NCI-H526 (cell line): ENCODE measurements around the gene DIO1.

Source experiments
- DNase-seq, 2 experiments: peaks; one replicate each; lab custom pipeline; 2025; lab: John Stamatoyannopoulos, UW

Gene DIO1

GRCh38 chr1:53942127-53942957, 48.4 kb downstream of the DIO1 start:
- no peak for DNase-seq

- no peak for DNase-seq
Measured at GRCh38 chr1:53943090-53943489, 49.1 kb downstream of the DIO1 start.

GRCh38 chr1:53943490-53944043, 49.6 kb downstream of the DIO1 start:
- no peak for DNase-seq

DNA sequence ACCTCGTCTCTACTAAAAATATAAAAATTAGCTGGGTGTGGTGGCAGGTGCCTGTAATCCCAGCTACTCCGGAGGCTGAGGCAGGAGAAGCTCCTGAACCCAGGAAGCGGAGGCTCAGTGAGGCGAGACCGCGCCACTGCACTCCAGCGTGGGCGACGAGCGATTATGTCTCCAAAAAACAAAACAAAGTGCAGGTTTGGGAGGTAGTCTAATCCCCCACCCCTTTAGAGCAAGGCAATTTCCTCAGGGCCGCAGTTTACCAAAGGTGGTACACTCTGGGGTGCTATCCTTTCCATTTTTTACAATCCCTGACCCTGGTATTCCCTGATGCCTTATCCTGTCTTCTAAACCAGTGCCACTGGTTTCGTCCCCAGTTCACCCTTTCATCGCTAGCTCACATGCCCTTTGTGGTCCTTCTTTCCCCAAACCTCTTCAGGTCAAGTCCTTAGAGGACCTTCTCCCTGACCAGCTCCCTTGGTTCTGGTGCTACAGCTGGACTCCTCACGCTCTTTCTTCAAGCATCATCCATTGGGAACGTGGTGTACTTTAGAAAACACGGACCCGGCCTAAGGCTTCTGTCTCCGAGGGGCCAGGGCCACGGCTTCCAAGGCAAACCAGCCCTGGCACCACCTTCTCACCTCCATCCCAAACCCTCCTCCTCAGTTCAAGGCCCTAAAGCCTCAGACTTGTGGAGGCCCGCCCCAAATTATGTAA, 50.6 kb downstream of the DIO1 start:
- DNase-seq, result peak in 1 of 2 experiments; percentile 36

DNA sequence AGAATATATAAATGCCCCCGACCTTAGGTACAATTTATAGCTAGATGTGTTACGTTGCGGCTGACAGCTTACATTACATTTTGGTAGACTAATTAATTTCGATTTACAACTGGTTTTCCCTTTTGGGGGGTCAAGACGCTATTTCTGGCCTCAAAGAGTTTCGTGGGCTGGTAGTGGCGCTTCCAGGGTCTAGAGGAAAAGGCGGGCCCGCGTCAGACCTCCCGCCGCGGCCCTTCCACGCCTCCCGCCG, 51.1 kb downstream of the DIO1 start:
- no peak for DNase-seq

DNA sequence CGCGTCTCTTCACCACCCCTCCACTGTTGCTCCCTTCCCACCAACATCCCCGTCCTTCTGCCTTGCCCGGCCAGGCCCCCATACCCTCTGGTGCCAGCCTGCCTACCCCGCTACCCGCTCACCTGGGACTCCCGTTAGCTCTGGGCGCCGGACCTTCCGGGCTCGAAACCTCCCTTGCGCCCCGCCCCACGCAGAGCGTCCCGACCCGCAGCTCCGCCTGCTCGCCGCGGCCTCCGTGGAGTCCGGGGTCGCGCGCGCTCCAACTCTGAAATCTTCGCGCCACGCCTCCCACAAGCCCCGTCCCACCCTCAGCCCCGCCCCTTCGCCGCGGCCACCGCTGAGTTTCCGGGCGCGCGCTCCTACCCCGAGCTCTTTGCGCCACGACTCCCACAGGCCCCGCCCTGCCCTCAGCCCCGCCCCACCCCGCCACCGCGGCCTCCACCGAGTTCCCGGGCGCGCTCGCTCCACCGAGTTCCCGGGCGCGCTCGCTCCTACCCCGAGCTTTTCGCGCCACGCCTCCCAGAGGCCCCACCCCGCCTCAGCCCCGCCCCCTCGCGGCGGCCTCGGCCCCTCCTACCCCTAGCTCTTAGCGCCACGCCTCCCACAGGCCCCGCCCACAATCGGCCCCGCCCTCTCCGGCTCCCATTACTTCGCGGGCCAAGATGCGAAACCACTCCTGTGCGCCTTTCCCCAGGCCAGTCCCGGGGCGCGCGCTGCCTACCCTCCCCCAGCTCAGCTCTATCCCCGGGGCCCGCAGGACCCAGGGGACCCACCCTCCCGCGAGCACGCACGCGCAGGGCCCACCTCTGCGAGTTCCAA, 51.7 kb downstream of the DIO1 start, which contains the start of gene IFT25:
Gene IFT25, minus strand, starts transcription at position 267 of the 819 bp plus-strand sequence. CDS start 5,617 bp downstream, outside the sequence.
- peak; percentile 88 to 96 for DNase-seq

- DNase-seq, result no peak
Measured at GRCh38 chr1:53946252-53947171, 52.5 kb downstream of the DIO1 start, which contains the start of gene LRRC42. LRRC42 (plus strand) TSS chr1:53946350; CDS start chr1:53952000, 5,650 bp downstream.

DNA sequence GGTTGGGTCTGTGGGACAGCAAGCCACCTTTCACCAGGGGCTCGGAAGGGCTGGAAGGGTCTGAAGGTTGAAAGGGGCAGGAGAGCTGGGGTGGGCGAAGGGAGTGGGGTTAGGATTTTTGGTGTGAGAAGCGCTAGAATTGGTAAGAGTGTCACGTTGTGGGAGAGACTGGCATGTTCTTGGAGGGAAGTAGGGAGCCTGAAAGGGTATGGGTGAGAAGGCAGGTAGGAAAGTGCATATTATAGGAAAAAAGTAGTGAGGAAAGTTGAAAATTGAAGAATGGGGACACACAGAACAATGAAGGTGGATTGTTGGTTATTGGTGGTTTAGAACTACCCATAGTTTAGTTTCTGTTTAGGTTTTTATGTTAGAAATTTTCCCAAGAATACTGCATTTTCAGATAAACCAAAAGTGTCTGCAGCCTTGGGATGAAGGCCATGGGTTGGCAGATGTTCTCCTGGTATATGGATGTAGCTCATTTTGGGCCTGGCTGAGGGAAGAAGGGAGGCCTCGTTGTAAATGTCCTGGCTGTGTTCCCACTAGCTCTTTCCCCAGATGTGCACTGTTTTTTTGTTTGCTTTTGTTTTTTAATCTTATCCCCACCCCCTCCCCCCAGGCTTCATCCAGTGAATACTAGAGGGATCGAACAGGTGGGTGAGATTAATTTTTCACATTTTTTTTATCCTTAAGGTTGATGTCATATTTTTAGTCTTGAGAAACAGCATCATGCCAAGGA, 53.4 kb downstream of the DIO1 start:
- DNase-seq, result no peak

DNA sequence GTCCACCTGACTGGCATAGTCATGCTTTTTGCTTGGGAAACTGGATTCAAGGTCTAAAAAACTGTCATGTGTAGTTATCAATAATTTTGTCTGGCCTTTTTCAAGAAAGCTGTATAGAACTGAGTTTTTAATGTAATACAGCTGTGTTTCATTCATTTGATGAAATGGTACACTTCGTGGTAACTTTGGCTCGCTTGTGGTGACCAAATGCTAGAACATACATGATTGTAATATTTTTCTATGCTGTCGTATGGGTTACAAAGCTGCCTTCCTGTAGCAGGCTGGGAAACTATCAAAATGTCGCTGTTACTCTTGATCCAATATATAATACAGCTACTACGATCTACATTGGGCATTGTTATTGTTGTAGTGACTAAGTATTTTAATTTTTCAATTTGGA, 54.3 kb downstream of the DIO1 start:
- DNase-seq, result no peak

- peak; percentile 38 to 57 for DNase-seq
Measured at GRCh38 chr1:53949023-53949990, 55.3 kb downstream of the DIO1 start.

- no peak for DNase-seq
Measured at GRCh38 chr1:53951697-53952096, 57.7 kb downstream of the DIO1 start.

GRCh38 chr1:53954128-53954527, 60.1 kb downstream of the DIO1 start:
- DNase-seq, result no peak

DNA sequence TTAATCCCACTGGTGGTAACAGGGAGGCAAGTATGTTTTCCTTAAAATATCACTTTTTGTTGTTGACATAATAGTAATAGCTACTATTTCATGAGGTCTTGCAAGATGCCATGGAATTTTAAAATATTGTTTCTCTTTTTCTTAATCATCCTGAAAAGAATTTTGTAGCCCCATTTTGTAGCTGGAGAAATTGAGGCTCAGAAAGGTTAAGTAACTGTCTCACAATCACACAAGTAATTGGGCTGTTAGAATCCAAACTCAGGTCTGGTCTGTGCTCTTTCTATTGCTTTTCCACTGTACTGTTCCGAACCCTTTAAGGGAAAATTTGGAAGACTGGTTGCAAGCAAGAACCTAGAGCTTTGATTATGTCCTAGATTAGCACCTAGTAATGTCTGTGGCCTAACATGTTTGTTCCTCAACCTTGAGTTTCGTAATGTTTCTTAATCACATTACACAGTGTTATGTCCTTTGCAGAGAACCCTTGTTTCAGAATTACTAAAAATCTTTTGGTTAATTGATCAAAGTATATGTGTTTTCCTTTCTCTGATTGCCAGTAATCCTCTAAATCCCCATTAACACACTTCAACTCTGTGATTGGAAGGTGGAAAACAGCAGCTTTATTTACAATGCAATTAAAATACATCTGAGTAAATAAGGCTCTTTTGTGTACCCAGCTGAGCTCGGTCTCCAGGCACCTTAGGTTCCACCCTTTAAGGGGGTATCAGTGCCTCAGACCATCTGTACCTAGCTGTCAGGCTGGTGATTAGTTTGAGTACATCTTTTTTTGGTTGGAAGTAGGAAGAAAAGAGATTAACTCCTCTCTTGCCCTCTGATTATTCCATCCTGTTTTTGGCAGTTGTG, 62.6 kb downstream of the DIO1 start:
- peak in 1 of 2 experiments; percentile 20 for DNase-seq

DNA sequence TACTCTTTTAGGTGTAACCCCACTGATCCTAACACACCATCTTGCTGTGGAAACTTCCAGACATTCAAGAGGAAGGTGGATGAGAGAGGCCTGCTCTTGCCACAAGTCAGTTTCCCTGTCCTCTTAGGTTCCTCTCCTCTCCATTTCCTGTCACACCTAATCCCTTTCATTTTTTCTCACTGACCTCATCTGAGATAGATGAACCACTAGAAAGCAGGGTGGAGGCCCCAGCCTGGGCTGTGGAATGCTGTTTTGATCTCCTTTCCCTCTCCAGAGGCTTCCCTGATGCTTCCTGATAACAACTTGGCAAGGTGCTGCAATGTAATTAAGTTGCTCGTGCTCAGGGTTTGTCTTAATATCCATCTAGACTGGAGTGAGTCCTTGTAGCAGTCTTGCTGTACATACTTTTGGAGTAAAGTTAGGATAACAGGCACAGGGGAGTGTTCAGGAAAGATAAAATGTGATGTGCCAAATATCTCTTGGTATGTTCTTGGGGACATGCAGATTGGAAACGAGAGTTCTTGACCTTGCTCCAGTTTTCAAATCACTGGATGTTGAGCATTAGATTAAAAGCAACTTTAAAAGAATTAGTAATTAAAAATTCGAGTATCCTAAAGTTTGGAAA, 63.3 kb downstream of the DIO1 start:
- no peak for DNase-seq

DNA sequence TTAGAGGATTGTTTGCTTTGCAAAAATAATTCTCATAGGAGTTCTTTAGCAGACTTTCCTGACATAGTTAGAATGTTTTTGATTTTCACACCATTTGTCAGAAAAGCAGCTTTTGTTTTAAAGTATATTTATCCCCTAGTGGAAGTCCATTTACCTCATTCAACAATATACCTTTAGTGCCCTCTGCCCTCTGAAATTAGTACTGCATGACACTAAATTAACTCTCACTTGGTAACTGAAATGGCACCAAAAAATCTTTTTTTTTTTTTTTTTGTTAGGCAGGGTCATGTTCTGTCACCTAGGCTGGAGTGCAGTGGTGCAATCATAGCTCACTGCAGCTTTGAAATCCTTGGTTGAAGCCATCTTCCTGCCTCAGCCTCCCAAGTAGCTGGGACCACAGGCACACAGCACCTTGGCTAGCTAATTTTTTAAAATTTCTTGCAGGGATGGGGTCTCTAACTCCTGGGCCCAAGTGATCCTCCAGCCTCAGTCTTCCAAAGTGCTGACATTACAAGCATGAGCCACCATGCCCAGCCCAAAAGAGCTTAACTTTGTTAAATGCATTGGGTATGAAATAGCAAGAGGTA, 65.8 kb downstream of the DIO1 start:
- DNase-seq, result peak in 1 of 2 experiments; percentile 23
